ENCODE measurements around the gene SMC4. TPM values are rescaled to one million over a fixed set of nuclear protein-coding genes. Genes with fewer than 3 reads are reported as not detected.

Gene SMC4
- polyA plus RNA-seq, 4 donors = 17.0 to 57.2 (median 25.7) TPM

- Histone ChIP-seq H3K4me3 (ENCODE audit: low read depth in 1 of 3, low read length in 3 of 3) (no peak overlapping the region), H3K4me1 (ENCODE audit: control insufficient read depth in 3 of 3, insufficient read depth in 2 of 3, low read depth in 1 of 3, low read length in 2 of 3) (no peaks in the 10 kb centered on the region), H3K36me3 (ENCODE audit: control insufficient read depth in 3 of 3, insufficient read depth in 2 of 3, low read depth in 1 of 3, low read length in 3 of 3) (peaks cover 0 to 11% (median 2%) of the 10 kb centered on the region in 3 donors), H3K9me3 (ENCODE audit: control insufficient read depth in 2 of 2, insufficient read depth in 1 of 2, low read depth in 1 of 2, low read length in 1 of 2) (no peaks in the 10 kb centered on the region), H3K27ac (ENCODE audit: low read depth in 1 of 3, low read length in 2 of 3) (no peak overlapping the region), H3K27me3 (ENCODE audit: control insufficient read depth in 3 of 3, insufficient read depth in 3 of 3, low read length in 3 of 3) (no peaks in the 10 kb centered on the region)
- FAIRE-seq = no peak
- no peak for DNase-seq
Measured at GRCh38 chr3:160372780-160373179, 26.7 kb upstream of the SMC4 start.

DNA sequence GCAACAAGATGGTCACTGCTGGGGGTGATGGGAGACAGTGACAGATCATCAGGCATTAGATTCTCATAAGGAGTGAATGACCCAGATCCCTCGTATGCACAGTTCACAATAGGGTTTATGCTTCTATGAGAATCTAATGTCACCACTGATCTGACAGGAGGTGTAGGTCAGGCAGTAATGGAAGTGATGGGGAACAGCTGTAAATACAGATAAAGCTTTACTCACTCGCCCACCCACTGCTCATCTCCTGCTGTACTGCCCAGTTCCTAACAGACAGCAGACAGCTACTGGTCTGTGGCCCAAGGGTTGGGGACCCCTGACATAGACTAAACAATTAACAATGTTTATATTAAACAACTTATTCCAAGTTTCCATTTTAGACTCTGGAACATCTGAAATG lies 25.8 kb upstream of the SMC4 start:
- H3K9me3 ChIP-seq (ENCODE audit: control insufficient read depth in 2 of 2, insufficient read depth in 1 of 2, low read depth in 1 of 2, low read length in 1 of 2) = no peaks in the 10 kb centered on the region
- H3K27me3 ChIP-seq (ENCODE audit: control insufficient read depth in 3 of 3, insufficient read depth in 3 of 3, low read length in 3 of 3) = no peaks in the 10 kb centered on the region
- H3K36me3 ChIP-seq (ENCODE audit: control insufficient read depth in 3 of 3, insufficient read depth in 2 of 3, low read depth in 1 of 3, low read length in 3 of 3) = peaks cover 0 to 11% (median 2%) of the 10 kb centered on the region in 3 donors
- 85 to 100% (median 91%) methylated on average over 2 of the region's 2 CpGs for WGBS, 3 donors
- DNase-seq (no peak), FAIRE-seq (no peak)
- H3K4me1 ChIP-seq (ENCODE audit: control insufficient read depth in 3 of 3, insufficient read depth in 2 of 3, low read depth in 1 of 3, low read length in 2 of 3) = no peaks in the 10 kb centered on the region
- H3K4me3 ChIP-seq (ENCODE audit: low read depth in 1 of 3, low read length in 3 of 3) = no peak overlapping the region
- no peak overlapping the region for H3K27ac ChIP-seq (ENCODE audit: low read depth in 1 of 3, low read length in 2 of 3)

- Histone ChIP-seq H3K4me1 (ENCODE audit: control insufficient read depth in 3 of 3, insufficient read depth in 2 of 3, low read depth in 1 of 3, low read length in 2 of 3) (no peaks in the 10 kb centered on the region), H3K4me3 (ENCODE audit: low read depth in 1 of 3, low read length in 3 of 3) (no peak overlapping the region), H3K27ac (ENCODE audit: low read depth in 1 of 3, low read length in 2 of 3) (no peak overlapping the region), H3K9me3 (ENCODE audit: control insufficient read depth in 2 of 2, insufficient read depth in 1 of 2, low read depth in 1 of 2, low read length in 1 of 2) (no peaks in the 10 kb centered on the region), H3K27me3 (ENCODE audit: control insufficient read depth in 3 of 3, insufficient read depth in 3 of 3, low read length in 3 of 3) (no peaks in the 10 kb centered on the region), H3K36me3 (ENCODE audit: control insufficient read depth in 3 of 3, insufficient read depth in 2 of 3, low read depth in 1 of 3, low read length in 3 of 3) (peaks cover 0 to 11% (median 2%) of the 10 kb centered on the region in 3 donors)
- no peak for FAIRE-seq
- DNase-seq = no peak
- 79 to 93% (median 91%) methylated on average over 2 of the region's 2 CpGs for WGBS, 3 donors
Measured at GRCh38 chr3:160374472-160374871, 25.0 kb upstream of the SMC4 start.

DNA sequence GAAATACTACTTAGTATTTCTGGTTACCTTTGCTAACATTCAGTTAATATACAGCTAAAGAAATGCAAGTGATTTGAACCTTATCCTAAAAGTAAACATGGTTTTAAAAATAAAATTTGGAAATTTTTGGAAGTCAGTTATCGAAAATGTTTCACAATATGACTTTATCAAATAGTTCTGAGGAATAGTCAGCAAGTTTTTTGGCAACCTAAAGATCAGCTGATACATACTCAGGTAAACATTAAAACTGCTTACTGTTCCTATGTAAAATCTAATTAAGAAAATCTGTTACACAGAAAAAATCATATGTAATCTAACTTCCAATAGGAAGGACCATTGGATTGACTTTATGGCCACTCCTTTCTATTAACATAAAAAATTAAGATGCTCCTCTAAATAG lies 24.5 kb upstream of the SMC4 start:
- FAIRE-seq (no peak), DNase-seq (no peak)
- Histone ChIP-seq H3K4me3 (ENCODE audit: low read depth in 1 of 3, low read length in 3 of 3) (no peak overlapping the region), H3K36me3 (ENCODE audit: control insufficient read depth in 3 of 3, insufficient read depth in 2 of 3, low read depth in 1 of 3, low read length in 3 of 3) (peaks cover 0 to 11% (median 2%) of the 10 kb centered on the region in 3 donors), H3K27ac (ENCODE audit: low read depth in 1 of 3, low read length in 2 of 3) (no peak overlapping the region), H3K27me3 (ENCODE audit: control insufficient read depth in 3 of 3, insufficient read depth in 3 of 3, low read length in 3 of 3) (no peaks in the 10 kb centered on the region), H3K9me3 (ENCODE audit: control insufficient read depth in 2 of 2, insufficient read depth in 1 of 2, low read depth in 1 of 2, low read length in 1 of 2) (no peaks in the 10 kb centered on the region), H3K4me1 (ENCODE audit: control insufficient read depth in 3 of 3, insufficient read depth in 2 of 3, low read depth in 1 of 3, low read length in 2 of 3) (no peaks in the 10 kb centered on the region)
- WGBS, 3 donors = 88 to 96% (median 92%) methylated on average over 1 of the region's 1 CpG

DNA sequence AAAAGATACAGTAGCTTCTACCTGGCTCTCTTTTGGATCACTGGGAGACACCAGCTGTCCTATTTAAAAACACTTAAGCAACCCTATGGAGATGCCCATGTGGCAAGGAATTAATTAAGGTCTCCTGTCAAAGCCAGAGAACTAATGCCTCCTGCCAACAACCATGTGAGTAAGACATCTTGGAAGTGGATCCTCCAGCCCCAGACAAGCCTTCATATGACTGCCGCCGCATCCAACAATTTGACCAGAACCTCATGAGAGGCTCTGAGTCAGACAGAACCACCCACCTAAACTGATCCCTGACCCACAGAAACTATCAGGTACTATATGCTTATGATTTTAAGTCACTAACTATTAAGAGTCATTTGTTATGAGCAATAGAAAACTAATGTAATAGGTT lies 22.8 kb upstream of the SMC4 start:
- 98 to 100% (median 98%) methylated on average over 2 of the region's 2 CpGs for WGBS, 3 donors
- Histone ChIP-seq H3K27ac (ENCODE audit: low read depth in 1 of 3, low read length in 2 of 3) (no peak overlapping the region), H3K9me3 (ENCODE audit: control insufficient read depth in 2 of 2, insufficient read depth in 1 of 2, low read depth in 1 of 2, low read length in 1 of 2) (no peaks in the 10 kb centered on the region), H3K4me3 (ENCODE audit: low read depth in 1 of 3, low read length in 3 of 3) (no peak overlapping the region), H3K4me1 (ENCODE audit: control insufficient read depth in 3 of 3, insufficient read depth in 2 of 3, low read depth in 1 of 3, low read length in 2 of 3) (no peaks in the 10 kb centered on the region), H3K36me3 (ENCODE audit: control insufficient read depth in 3 of 3, insufficient read depth in 2 of 3, low read depth in 1 of 3, low read length in 3 of 3) (peaks cover 0 to 11% (median 2%) of the 10 kb centered on the region in 3 donors), H3K27me3 (ENCODE audit: control insufficient read depth in 3 of 3, insufficient read depth in 3 of 3, low read length in 3 of 3) (no peaks in the 10 kb centered on the region)
- FAIRE-seq (no peak), DNase-seq (no peak)

GRCh38 chr3:160378331-160379109 lies 20.9 kb upstream of the SMC4 start:
- FAIRE-seq (no peak), DNase-seq (no peak)
- Histone ChIP-seq H3K4me1 (ENCODE audit: control insufficient read depth in 3 of 3, insufficient read depth in 2 of 3, low read depth in 1 of 3, low read length in 2 of 3) (no peaks in the 10 kb centered on the region), H3K36me3 (ENCODE audit: control insufficient read depth in 3 of 3, insufficient read depth in 2 of 3, low read depth in 1 of 3, low read length in 3 of 3) (peaks cover 0 to 11% (median 0%) of the 10 kb centered on the region in 3 donors), H3K4me3 (ENCODE audit: low read depth in 1 of 3, low read length in 3 of 3) (no peak overlapping the region), H3K9me3 (ENCODE audit: control insufficient read depth in 2 of 2, insufficient read depth in 1 of 2, low read depth in 1 of 2, low read length in 1 of 2) (no peaks in the 10 kb centered on the region), H3K27me3 (ENCODE audit: control insufficient read depth in 3 of 3, insufficient read depth in 3 of 3, low read length in 3 of 3) (no peaks in the 10 kb centered on the region), H3K27ac (ENCODE audit: low read depth in 1 of 3, low read length in 2 of 3) (no peak overlapping the region)
- 94 to 100% (median 94%) methylated on average over 1 of the region's 1 CpG for WGBS, 3 donors

- Histone ChIP-seq H3K27ac (ENCODE audit: low read depth in 1 of 3, low read length in 2 of 3) (no peak overlapping the region), H3K36me3 (ENCODE audit: control insufficient read depth in 3 of 3, insufficient read depth in 2 of 3, low read depth in 1 of 3, low read length in 3 of 3) (peaks cover 0 to 5% (median 0%) of the 10 kb centered on the region in 3 donors), H3K4me1 (ENCODE audit: control insufficient read depth in 3 of 3, insufficient read depth in 2 of 3, low read depth in 1 of 3, low read length in 2 of 3) (no peaks in the 10 kb centered on the region), H3K27me3 (ENCODE audit: control insufficient read depth in 3 of 3, insufficient read depth in 3 of 3, low read length in 3 of 3) (no peaks in the 10 kb centered on the region), H3K4me3 (ENCODE audit: low read depth in 1 of 3, low read length in 3 of 3) (no peak overlapping the region), H3K9me3 (ENCODE audit: control insufficient read depth in 2 of 2, insufficient read depth in 1 of 2, low read depth in 1 of 2, low read length in 1 of 2) (no peaks in the 10 kb centered on the region)
- DNase-seq (no peak), FAIRE-seq (no peak)
- WGBS, 3 donors = 94 to 100% (median 97%) methylated on average over 4 of the region's 4 CpGs
Measured at GRCh38 chr3:160379628-160380214, 19.7 kb upstream of the SMC4 start.

GRCh38 chr3:160381470-160381869 lies 18.0 kb upstream of the SMC4 start:
- H3K4me1 ChIP-seq (ENCODE audit: control insufficient read depth in 3 of 3, insufficient read depth in 2 of 3, low read depth in 1 of 3, low read length in 2 of 3) = no peaks in the 10 kb centered on the region
- no peaks in the 10 kb centered on the region for H3K9me3 ChIP-seq (ENCODE audit: control insufficient read depth in 2 of 2, insufficient read depth in 1 of 2, low read depth in 1 of 2, low read length in 1 of 2)
- H3K36me3 ChIP-seq (ENCODE audit: control insufficient read depth in 3 of 3, insufficient read depth in 2 of 3, low read depth in 1 of 3, low read length in 3 of 3) = peaks cover 0 to 5% (median 0%) of the 10 kb centered on the region in 3 donors
- H3K4me3 ChIP-seq (ENCODE audit: low read depth in 1 of 3, low read length in 3 of 3) = no peak overlapping the region
- WGBS, 3 donors = 96 to 100% (median 97%) methylated on average over 1 of the region's 1 CpG
- H3K27ac ChIP-seq (ENCODE audit: low read depth in 1 of 3, low read length in 2 of 3) = no peak overlapping the region
- H3K27me3 ChIP-seq (ENCODE audit: control insufficient read depth in 3 of 3, insufficient read depth in 3 of 3, low read length in 3 of 3) = no peaks in the 10 kb centered on the region
- no peak for FAIRE-seq
- DNase-seq = no peak
